IMR-90 (cell line): ENCODE measurements around the gene SF3B2. TPM values are rescaled to one million over a fixed set of nuclear protein-coding genes. Genes with fewer than 3 reads are reported as not detected.

Experiments used
- ATAC-seq: fragments of 200-7000 bp; cut with Tn5 transposase; 2 replicates; pipeline ENCODE4 v1.9.1; 2020; ENCODE audit warnings: low read depth, mild to moderate bottlenecking, moderate library complexity
- BruUV-seq: library from RNA; stranded (reverse); fragments of 400-500 nt; replicated peaks from 2 replicates; lab custom pipeline; 2021; lab: Mats Ljungman, UMichigan
- CTCF ChIA-PET: fragments of 300-600 bp; formaldehyde crosslinking; extraction: SDS; loops from one replicate; lab custom pipeline; 2021; ENCODE audit warnings: antibody characterized with exemption; lab: Yijun Ruan, JAX
- POLR2A ChIA-PET: fragments of 300-600 bp; sonication (Branson Sonifier 250); formaldehyde crosslinking; loops from one replicate; lab custom pipeline; 2022; ENCODE audit warnings: antibody characterized with exemption; ENCODE audit not compliant: unreplicated experiment; lab: Charles Lee
- DNase-seq: peaks from one replicate; pipeline ENCODE4 v3.0.0; 2013
- H2AFZ ChIP-seq: replicated peaks from 2 replicates; pipeline ENCODE3; 2013; ENCODE audit warnings: low read length, mild to moderate bottlenecking; ENCODE audit not compliant: poor library complexity
- H2AK5ac ChIP-seq: 2 replicates; pipeline ENCODE4 v1.6.1; 2013; ENCODE audit warnings: low read depth, low read length, inconsistent platforms
- H2AK9ac ChIP-seq: replicated peaks from 2 replicates; pipeline ENCODE3; 2013; ENCODE audit warnings: mild to moderate bottlenecking, low read depth, low read length, moderate library complexity; ENCODE audit not compliant: poor library complexity
- H2BK120ac ChIP-seq: 2 replicates; pipeline ENCODE4 v1.6.1; 2013; ENCODE audit warnings: low read depth, low read length, inconsistent platforms
- H2BK15ac ChIP-seq: 3 replicates; pipeline ENCODE4 v1.6.1; 2013; ENCODE audit warnings: low read depth, low read length, inconsistent platforms
- H2BK20ac ChIP-seq: 2 replicates; pipeline ENCODE4 v1.6.1; 2013; ENCODE audit warnings: low read depth, mild to moderate bottlenecking, inconsistent platforms, low read length, moderate library complexity
- H2BK5ac ChIP-seq: 2 replicates; pipeline ENCODE4 v1.6.1; 2013; ENCODE audit warnings: mild to moderate bottlenecking, low read depth, low read length, inconsistent platforms; ENCODE audit not compliant: poor library complexity, severe bottlenecking
- H3K14ac ChIP-seq: replicated peaks from 2 replicates; pipeline ENCODE4 v1.6.1; 2013; ENCODE audit warnings: low read depth, low read length, inconsistent platforms
- H3K18ac ChIP-seq: 2 replicates; pipeline ENCODE4 v1.6.1; 2013; ENCODE audit warnings: low read depth, low read length, control low read depth
- H3K23ac ChIP-seq: 2 replicates; pipeline ENCODE4 v1.6.1; 2013; ENCODE audit warnings: low read depth, low read length, inconsistent platforms
- H3K27ac ChIP-seq: 2 replicates; pipeline ENCODE4 v1.5.1; 2013; ENCODE audit warnings: mild to moderate bottlenecking, control low read depth, low read length; ENCODE audit not compliant: insufficient read depth
- H3K27me3 ChIP-seq: 2 replicates; pipeline ENCODE4 v1.6.1; 2013; ENCODE audit warnings: low read length; ENCODE audit not compliant: control insufficient read depth, insufficient read depth
- H3K36me3 ChIP-seq: 2 replicates; pipeline ENCODE4 v1.6.1; 2013; ENCODE audit warnings: low read length, mixed read lengths; ENCODE audit not compliant: control insufficient read depth, insufficient read depth
- H3K4ac ChIP-seq: 2 replicates; pipeline ENCODE4 v1.6.1; 2013; ENCODE audit warnings: low read depth, low read length, inconsistent platforms
- H3K4me1 ChIP-seq: 2 replicates; pipeline ENCODE4 v1.6.1; 2013; ENCODE audit warnings: low read length, mixed read lengths; ENCODE audit not compliant: control insufficient read depth, insufficient read depth
- H3K4me2 ChIP-seq: 2 replicates; pipeline ENCODE4 v1.6.1; 2013; ENCODE audit warnings: low read depth, mild to moderate bottlenecking, control low read depth, low read length, moderate library complexity
- H3K4me3 ChIP-seq: 2 replicates; pipeline ENCODE4 v1.5.1; 2013; ENCODE audit warnings: low read depth, mild to moderate bottlenecking, control low read depth, low read length, moderate library complexity; ENCODE audit not compliant: insufficient read depth
- H3K56ac ChIP-seq: 2 replicates; pipeline ENCODE4 v1.6.1; 2013; ENCODE audit warnings: low read length, inconsistent platforms; ENCODE audit not compliant: insufficient read depth; ENCODE audit errors: extremely low read depth
- H3K79me1 ChIP-seq, 2 experiments: 2 replicates each; pipeline ENCODE4 v1.6.1; 2013; ENCODE audit warnings: low read length in 2 of 2, inconsistent platforms in 1 of 2, low read depth in 1 of 2
- H3K9ac ChIP-seq: 2 replicates; pipeline ENCODE4 v1.6.1; 2013; ENCODE audit warnings: low read depth, low read length, control low read depth
- H3K9me1 ChIP-seq: 2 replicates; pipeline ENCODE4 v1.6.1; 2013; ENCODE audit warnings: low read length, inconsistent platforms; ENCODE audit not compliant: insufficient read depth
- H3K9me3 ChIP-seq: 2 replicates; pipeline ENCODE4 v1.6.1; 2013; ENCODE audit warnings: low read length; ENCODE audit not compliant: control insufficient read depth, insufficient read depth
- H4K20me1 ChIP-seq: 2 replicates; pipeline ENCODE4 v1.6.1; 2013; ENCODE audit warnings: low read length, inconsistent platforms; ENCODE audit not compliant: insufficient read depth
- H4K5ac ChIP-seq: 2 replicates; pipeline ENCODE4 v1.6.1; 2013; ENCODE audit warnings: mild to moderate bottlenecking, low read depth, low read length, control low read depth
- H4K8ac ChIP-seq, 2 experiments: 2 replicates each; pipeline ENCODE4 v1.6.1; 2013; ENCODE audit warnings: low read depth in 2 of 2, low read length in 2 of 2, control low read depth in 1 of 2, inconsistent platforms in 1 of 2
- H4K91ac ChIP-seq: 2 replicates; pipeline ENCODE4 v1.6.1; 2013; ENCODE audit warnings: low read depth, low read length, inconsistent platforms; ENCODE audit not compliant: insufficient read depth
- MAZ ChIP-seq: IDR thresholded peaks from 2 replicates; pipeline ENCODE4 v1.6.1; 2012; ENCODE audit warnings: low read depth, mild to moderate bottlenecking, low read length, improper control_type of control experiment, moderate library complexity, borderline replicate concordance
- NFE2L2 ChIP-seq: fragments of 150-350 bp; IDR thresholded peaks from 2 replicates; pipeline ENCODE4 v1.6.1; 2016; ENCODE audit warnings: low read depth, mild to moderate bottlenecking, low read length
- RCOR1 ChIP-seq: IDR thresholded peaks from 2 replicates; pipeline ENCODE4 v1.6.1; 2012; ENCODE audit warnings: mild to moderate bottlenecking, low read length, improper control_type of control experiment; ENCODE audit not compliant: insufficient replicate concordance
- RFX5 ChIP-seq: IDR thresholded peaks from 2 replicates; pipeline ENCODE4 v1.8.0; 2012; ENCODE audit warnings: low read depth, mild to moderate bottlenecking, low read length, moderate library complexity
- SMC3 ChIP-seq: fragments of 150-350 bp; IDR thresholded peaks from 2 replicates; pipeline ENCODE4 v1.6.1; 2016; ENCODE audit warnings: low read depth, mild to moderate bottlenecking, antibody characterized with exemption, low read length, moderate library complexity
- WGBS, 2 experiments: methylation state at CpG; one replicate each; pipeline versions ENCODE4 v1.1.5 to v1.1.7; 2013; ENCODE audit warnings: missing lambda C conversion rate in 2 of 2; ENCODE audit not compliant: insufficient read length in 1 of 2; ENCODE audit errors: extremely low coverage in 2 of 2; 5-methylcytosine and 5-hydroxymethylcytosine counted together
- dilution Hi-C: fragments of 300-500 bp; cut with HindIII; formaldehyde crosslinking; loops from one replicate; pipeline ENCODE4 v1.14.3; 2018; ENCODE audit warnings: low sequenced_read_pairs; ENCODE audit not compliant: unreplicated experiment
- in situ Hi-C: fragments of 300-500 bp; cut with MboI; formaldehyde crosslinking; loops from 3 replicates; pipeline ENCODE4 v1.14.3; 2019; ENCODE audit warnings: low sequenced_read_pairs, inconsistent platforms, mixed read lengths
- intact Hi-C: fragments of 100-400 bp; cut with micrococcal nuclease; formaldehyde crosslinking; loops from 2 replicates; pipeline ENCODE4 v1.10.0; 2022
- polyA plus RNA-seq, 3 experiments: library from polyadenylated mRNA; depleted of rRNA; stranded (reverse); fragments of >200 nt; gene quantifications; 2 replicates each; pipeline ENCODE4 v1.2.3, GENCODE V29; 2012; ENCODE audit warnings: low replicate concordance in 1 of 3
- total RNA-seq: library from RNA; depleted of rRNA; stranded (reverse); fragments of >200 nt; gene quantifications from 2 replicates; pipeline ENCODE4 v1.2.3, GENCODE V29; 2012
- TF ChIP-seq, protein P1 (sequence below): fragments of 150-350 bp; IDR thresholded peaks from 2 replicates; pipeline ENCODE4 v1.6.1; 2017; ENCODE audit warnings: mild to moderate bottlenecking, antibody characterized with exemption, low read length, low read depth
- TF ChIP-seq, protein P2 (sequence below): fragments of 150-350 bp; IDR thresholded peaks from 2 replicates; pipeline ENCODE4 v1.6.1; 2016; ENCODE audit warnings: low read depth, mild to moderate bottlenecking, low read length, moderate library complexity, borderline replicate concordance

The SF3B2 gene
- total and polyA plus RNA-seq, 2 of the 4 experiments (the other 2 are of a cell fraction) = 120 to 122 TPM

DNA sequence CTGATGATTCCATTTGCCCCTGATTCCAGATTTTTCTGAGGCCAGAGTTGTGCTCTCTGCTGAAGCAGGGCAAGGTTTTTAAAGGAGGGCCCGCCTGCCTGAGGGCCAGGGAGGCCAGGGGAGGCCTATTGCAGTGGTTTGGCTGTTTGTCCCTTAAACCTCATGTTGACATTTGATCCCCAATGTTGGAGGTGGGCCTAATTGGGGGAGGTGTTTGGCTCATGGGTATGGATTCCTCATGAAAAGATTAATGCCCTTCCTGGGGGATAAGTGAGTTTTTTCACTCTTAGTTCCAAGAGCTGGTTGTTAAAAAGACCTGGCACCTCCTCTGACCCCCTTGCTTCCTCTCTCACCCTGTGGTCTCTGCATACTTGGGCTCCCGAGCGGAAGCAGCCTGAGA lies 12.4 kb upstream of the SF3B2 start:
- DNase-seq (no peak), ATAC-seq (no peak)
- H2BK15ac ChIP-seq = no peak overlapping the region
- no peak overlapping the region for H3K9ac ChIP-seq
- ChIA-PET CTCF (no interaction called here), POLR2A (no interaction called here)
- H3K27me3 ChIP-seq = peaks cover 17% of the 10 kb centered on the region
- WGBS, 2 experiments = 44% methylated on average over 2 of the region's 3 CpGs; no CpG with 5 or more reads in 1 of the 2 experiments
- no peaks in the 10 kb centered on the region for H3K9me1 ChIP-seq
- H3K36me3 ChIP-seq = no peaks in the 10 kb centered on the region
- H3K14ac ChIP-seq = no peak overlapping the region
- H4K20me1 ChIP-seq = 0 out of 2 replicates have a peak, but pooled peaks cover 3% of the 10 kb centered on the region
- H4K5ac ChIP-seq = no peak overlapping the region
- peaks cover 7% of the 10 kb centered on the region; the same call in 1 of the 2 replicates for H3K9me3 ChIP-seq
- no peaks in the 10 kb centered on the region for H3K79me1 ChIP-seq
- dilution Hi-C loops (no loop called here), in situ Hi-C loops (no loop called here), intact Hi-C loops (no loop called here)
- no peak overlapping the region for H4K91ac ChIP-seq
- no peak overlapping the region for H3K4ac ChIP-seq
- no peak overlapping the region for H4K8ac ChIP-seq
- H3K23ac ChIP-seq = no peak overlapping the region
- BruUV-seq = no TSS peak
- no peak overlapping the region for H2BK20ac ChIP-seq
- H3K4me1 ChIP-seq = no peaks in the 10 kb centered on the region; the same call in 1 of the 2 replicates
- H2BK120ac ChIP-seq = no peak overlapping the region
- H2AK5ac ChIP-seq = no peak overlapping the region
- no peak overlapping the region for H2AK9ac ChIP-seq
- no peak overlapping the region for H3K18ac ChIP-seq
- no peak overlapping the region for H3K4me2 ChIP-seq
- no peak overlapping the region for H2BK5ac ChIP-seq
- H2AFZ ChIP-seq = no peak overlapping the region
- no peak overlapping the region for H3K4me3 ChIP-seq
- no peak overlapping the region for H3K27ac ChIP-seq
- TF ChIP-seq, protein P1, sequence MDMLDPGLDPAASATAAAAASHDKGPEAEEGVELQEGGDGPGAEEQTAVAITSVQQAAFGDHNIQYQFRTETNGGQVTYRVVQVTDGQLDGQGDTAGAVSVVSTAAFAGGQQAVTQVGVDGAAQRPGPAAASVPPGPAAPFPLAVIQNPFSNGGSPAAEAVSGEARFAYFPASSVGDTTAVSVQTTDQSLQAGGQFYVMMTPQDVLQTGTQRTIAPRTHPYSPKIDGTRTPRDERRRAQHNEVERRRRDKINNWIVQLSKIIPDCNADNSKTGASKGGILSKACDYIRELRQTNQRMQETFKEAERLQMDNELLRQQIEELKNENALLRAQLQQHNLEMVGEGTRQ = no peak
- TF ChIP-seq, protein P2, sequence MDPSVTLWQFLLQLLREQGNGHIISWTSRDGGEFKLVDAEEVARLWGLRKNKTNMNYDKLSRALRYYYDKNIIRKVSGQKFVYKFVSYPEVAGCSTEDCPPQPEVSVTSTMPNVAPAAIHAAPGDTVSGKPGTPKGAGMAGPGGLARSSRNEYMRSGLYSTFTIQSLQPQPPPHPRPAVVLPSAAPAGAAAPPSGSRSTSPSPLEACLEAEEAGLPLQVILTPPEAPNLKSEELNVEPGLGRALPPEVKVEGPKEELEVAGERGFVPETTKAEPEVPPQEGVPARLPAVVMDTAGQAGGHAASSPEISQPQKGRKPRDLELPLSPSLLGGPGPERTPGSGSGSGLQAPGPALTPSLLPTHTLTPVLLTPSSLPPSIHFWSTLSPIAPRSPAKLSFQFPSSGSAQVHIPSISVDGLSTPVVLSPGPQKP = no peak
- TF ChIP-seq NFE2L2 (no peak), RFX5 (no peak), MAZ (no peak), RCOR1 (no peak), SMC3 (no peak)
- no peak overlapping the region for H3K56ac ChIP-seq
